HFFc6 (cell line): ENCODE measurements around the gene MRPS6. TPM values are rescaled to one million over a fixed set of nuclear protein-coding genes. Genes with fewer than 3 reads are reported as not detected.

Experiments
- DNase-seq: peaks from one replicate; pipeline ENCODE4 v3.0.0-alpha.2; 2018
- H3K27ac Mint-ChIP-seq: 2 replicates; pipeline ENCODE4 v1.8.0; 2020; ENCODE audit warnings: mild to moderate bottlenecking, mixed read lengths
- H3K27me3 Mint-ChIP-seq: 2 replicates; pipeline ENCODE4 v1.8.0; 2021; ENCODE audit warnings: mild to moderate bottlenecking, moderate library complexity, mixed read lengths; ENCODE audit not compliant: insufficient read depth
- H3K36me3 Mint-ChIP-seq: 2 replicates; pipeline ENCODE4 v1.8.0; 2021; ENCODE audit warnings: low read depth, mixed read lengths
- H3K4me1 Mint-ChIP-seq: 2 replicates; pipeline ENCODE4 v1.8.0; 2020; ENCODE audit warnings: low read depth, mixed read lengths
- H3K4me3 Mint-ChIP-seq: 2 replicates; pipeline ENCODE4 v1.8.0; 2020; ENCODE audit warnings: mild to moderate bottlenecking, moderate library complexity, mixed read lengths
- H3K9me3 Mint-ChIP-seq: 2 replicates; pipeline ENCODE4 v1.8.0; 2020; ENCODE audit warnings: mild to moderate bottlenecking, mixed read lengths
- total RNA-seq, 6 experiments: library from RNA; stranded (reverse); fragmentation: NEBNext Ultra II Directional; extraction: Animal tissue kit (Norgen Biotek cat#: 25700); gene quantifications; 2 replicates in 1 of 6; 3 replicates in 5 of 6; pipeline ENCODE4 v1.2.3, GENCODE V29; 2021
- TF ChIP-seq, protein P1 (sequence below): fragments of 200-600 bp; sonication (generic); IDR thresholded peaks from 2 replicates; pipeline ENCODE4 v1.5.0; 2021; ENCODE audit warnings: antibody characterized with exemption, mild to moderate bottlenecking

The MRPS6 gene
- total RNA-seq, 6 experiments from 2014 or later: 57.1 to 89.6 (median 62.8) TPM

GRCh38 chr21:34143685-34144182 lies 70.4 kb downstream of the MRPS6 start:
- peaks cover 53% of the 10 kb centered on the region for H3K36me3 Mint-ChIP-seq
- H3K9me3 Mint-ChIP-seq: peaks cover 6% of the 10 kb centered on the region
- peaks cover 18% of the 10 kb centered on the region for H3K4me1 Mint-ChIP-seq
- TF ChIP-seq, protein P1, sequence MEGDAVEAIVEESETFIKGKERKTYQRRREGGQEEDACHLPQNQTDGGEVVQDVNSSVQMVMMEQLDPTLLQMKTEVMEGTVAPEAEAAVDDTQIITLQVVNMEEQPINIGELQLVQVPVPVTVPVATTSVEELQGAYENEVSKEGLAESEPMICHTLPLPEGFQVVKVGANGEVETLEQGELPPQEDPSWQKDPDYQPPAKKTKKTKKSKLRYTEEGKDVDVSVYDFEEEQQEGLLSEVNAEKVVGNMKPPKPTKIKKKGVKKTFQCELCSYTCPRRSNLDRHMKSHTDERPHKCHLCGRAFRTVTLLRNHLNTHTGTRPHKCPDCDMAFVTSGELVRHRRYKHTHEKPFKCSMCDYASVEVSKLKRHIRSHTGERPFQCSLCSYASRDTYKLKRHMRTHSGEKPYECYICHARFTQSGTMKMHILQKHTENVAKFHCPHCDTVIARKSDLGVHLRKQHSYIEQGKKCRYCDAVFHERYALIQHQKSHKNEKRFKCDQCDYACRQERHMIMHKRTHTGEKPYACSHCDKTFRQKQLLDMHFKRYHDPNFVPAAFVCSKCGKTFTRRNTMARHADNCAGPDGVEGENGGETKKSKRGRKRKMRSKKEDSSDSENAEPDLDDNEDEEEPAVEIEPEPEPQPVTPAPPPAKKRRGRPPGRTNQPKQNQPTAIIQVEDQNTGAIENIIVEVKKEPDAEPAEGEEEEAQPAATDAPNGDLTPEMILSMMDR: no peak
- no peak overlapping the region for H3K27ac Mint-ChIP-seq
- no peak overlapping the region for H3K4me3 Mint-ChIP-seq
- no peaks in the 10 kb centered on the region; the same call in 1 of the 2 replicates for H3K27me3 Mint-ChIP-seq
- no peak for DNase-seq

DNA sequence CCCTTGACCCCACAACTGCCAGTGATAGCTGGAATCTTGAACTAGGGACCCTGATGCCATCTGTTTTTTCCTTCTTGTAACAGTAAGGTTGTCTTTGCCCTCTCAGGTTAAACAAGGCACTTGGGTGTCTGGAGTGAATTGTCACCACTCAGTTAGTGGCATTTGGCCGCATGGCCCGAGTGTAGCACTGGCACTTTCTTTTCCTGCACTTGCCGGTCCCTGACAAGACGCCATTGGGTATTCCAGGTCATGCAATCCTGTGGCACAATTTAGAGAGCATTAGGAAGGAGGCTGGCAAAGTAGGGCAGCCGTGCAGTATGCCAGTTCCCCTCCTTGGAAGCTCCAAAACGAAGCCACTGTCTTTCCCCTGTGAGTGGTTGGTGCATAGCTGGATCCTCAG lies 70.8 kb downstream of the MRPS6 start:
- no peaks in the 10 kb centered on the region; the same call in 1 of the 2 replicates for H3K27me3 Mint-ChIP-seq
- no peak overlapping the region for H3K27ac Mint-ChIP-seq
- H3K36me3 Mint-ChIP-seq: peaks cover 53% of the 10 kb centered on the region
- TF ChIP-seq, protein P1: no peak
- H3K9me3 Mint-ChIP-seq: peaks cover 6% of the 10 kb centered on the region
- no peak overlapping the region for H3K4me3 Mint-ChIP-seq
- no peak for DNase-seq
- peaks cover 20% of the 10 kb centered on the region for H3K4me1 Mint-ChIP-seq

DNA sequence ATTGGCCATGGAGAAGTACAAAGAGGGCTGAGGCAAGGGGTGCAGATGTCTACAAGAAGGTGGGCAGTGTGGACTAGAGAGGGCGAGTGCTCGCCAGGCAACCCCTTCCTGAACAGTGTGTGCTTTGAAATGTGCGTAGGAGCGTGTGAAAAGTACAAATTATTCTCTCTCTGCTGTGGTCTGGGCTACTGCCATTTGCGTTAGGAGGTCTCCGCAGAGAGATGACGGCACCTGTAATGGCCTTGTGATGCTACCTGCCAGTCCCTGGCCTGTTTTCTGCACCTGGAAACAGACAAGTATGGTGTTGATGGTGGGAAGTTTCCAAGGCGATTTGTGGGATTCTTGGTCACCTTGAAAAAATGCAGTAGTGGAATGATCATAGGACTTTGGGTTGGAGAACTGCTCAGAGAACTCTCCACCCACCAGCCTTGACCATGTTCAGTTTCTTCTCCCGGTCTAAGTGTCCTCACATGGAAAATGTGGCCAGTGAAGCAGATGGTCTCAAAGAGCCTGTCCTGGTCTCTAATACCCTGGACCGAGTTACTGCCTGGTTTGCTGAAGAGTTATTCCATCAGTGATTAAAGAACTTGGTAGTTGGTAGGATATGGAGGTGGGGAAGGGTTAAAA lies 74.5 kb downstream of the MRPS6 start:
- Mint-ChIP-seq H3K27ac (peak overlapping the region; percentile 51), H3K4me1 (peaks cover 27% of the 10 kb centered on the region)

GRCh38 chr21:34148419-34148804 lies 75.0 kb downstream of the MRPS6 start:
- Mint-ChIP-seq H3K9me3 (peaks cover 6% of the 10 kb centered on the region), H3K4me3 (0 out of 2 replicates have a peak overlapping the region, but pooled peaks have one; percentile 8), H3K27me3 (peaks cover 4% of the 10 kb centered on the region), H3K27ac (peak overlapping the region; percentile 51; the same call in 1 of the 2 replicates), H3K36me3 (peaks cover 46% of the 10 kb centered on the region), H3K4me1 (peaks cover 32% of the 10 kb centered on the region)
- TF ChIP-seq, protein P1: no peak
- DNase-seq: no peak

More for the DNA sequence above, 74.5 kb downstream of the MRPS6 start:
- DNase-seq: no peak
- H3K9me3 Mint-ChIP-seq: peaks cover 6% of the 10 kb centered on the region
- H3K27me3 Mint-ChIP-seq: peaks cover 2% of the 10 kb centered on the region
- TF ChIP-seq, protein P1: no peak
- H3K4me3 Mint-ChIP-seq: 0 out of 2 replicates have a peak overlapping the region, but pooled peaks have one; percentile 8
- H3K36me3 Mint-ChIP-seq: peaks cover 48% of the 10 kb centered on the region

- Mint-ChIP-seq H3K27ac (no peak overlapping the region), H3K4me1 (peaks cover 32% of the 10 kb centered on the region), H3K4me3 (no peak overlapping the region), H3K27me3 (peaks cover 4% of the 10 kb centered on the region), H3K36me3 (peaks cover 40% of the 10 kb centered on the region), H3K9me3 (peaks cover 6% of the 10 kb centered on the region)
- no peak for DNase-seq
- TF ChIP-seq, protein P1: no peak
These were observed 75.6 kb downstream of the MRPS6 start for GRCh38 chr21:34148826-34149558.
